Endometrial microvascular endothelial cells (primary cell): ENCODE results near the gene TYSND1. TPM values are rescaled to one million over a fixed set of nuclear protein-coding genes. Genes with fewer than 3 reads are reported as not detected.
"Not testable (repeated sequence)": the region's sequence is repeated elsewhere in the genome, so short reads cannot be mapped to it uniquely, and the experiment has no call there.

Source experiments
- in situ Hi-C: cut with HindIII; loops from 2 replicates; pipeline ENCODE4 v1.10.0; 2017; ENCODE audit warnings: low sequenced_read_pairs, low pct_unique_long_range_greater_than_20kb; ENCODE audit errors: inconsistent ontology term
- total RNA-seq: library from RNA; depleted of rRNA; stranded (reverse); fragments of >200 nt; gene quantifications from one replicate; pipeline ENCODE4 v1.2.3, GENCODE V29; 2015; ENCODE audit errors: inconsistent ontology term

The TYSND1 gene
- total RNA-seq, 1 donor from 2014 or later = 7.0 TPM

- in situ Hi-C loops = no loop called here
Measured at GRCh38 chr10:70169011-70169410, 22.5 kb upstream of the TYSND1 start.

GRCh38 chr10:70167246-70167645 is 20.7 kb upstream of the TYSND1 start:
- in situ Hi-C loops = no loop called here

GRCh38 chr10:70166394-70166793 is 19.9 kb upstream of the TYSND1 start:
- in situ Hi-C loops = no loop called here

GRCh38 chr10:70164163-70164562 is 17.7 kb upstream of the TYSND1 start:
- in situ Hi-C loops = no loop called here

- in situ Hi-C loops = no loop called here
Measured at GRCh38 chr10:70163448-70163847, 16.9 kb upstream of the TYSND1 start.

GRCh38 chr10:70162892-70163201 is 16.3 kb upstream of the TYSND1 start:
- in situ Hi-C loops = no loop called here

GRCh38 chr10:70162151-70162891 is 15.8 kb upstream of the TYSND1 start:
- in situ Hi-C loops = no loop called here

- in situ Hi-C loops = no loop called here
Measured at GRCh38 chr10:70160798-70161197, 14.3 kb upstream of the TYSND1 start.

- in situ Hi-C loops = not testable (repeated sequence)
Measured at GRCh38 chr10:70159366-70159765, 12.9 kb upstream of the TYSND1 start.

- in situ Hi-C loops = no loop called here
Measured at GRCh38 chr10:70158113-70158512, 11.6 kb upstream of the TYSND1 start.

GRCh38 chr10:70155255-70155838 is 8.8 kb upstream of the TYSND1 start:
- in situ Hi-C loops = no loop called here

- in situ Hi-C loops = no loop called here
Measured at GRCh38 chr10:70148516-70148915, 2.0 kb upstream of the TYSND1 start.

- in situ Hi-C loops = no loop called here
Measured at GRCh38 chr10:70147259-70147625, 742 bp upstream of the TYSND1 start.

GRCh38 chr10:70145666-70146488 is 623 bp downstream of the TYSND1 start:
- in situ Hi-C loops = no loop called here

- in situ Hi-C loops = no loop called here
Measured at GRCh38 chr10:70145166-70145665, 1.3 kb downstream of the TYSND1 start.

- in situ Hi-C loops = no loop called here
Measured at GRCh38 chr10:70144372-70145110, 2.0 kb downstream of the TYSND1 start.

- in situ Hi-C loops = no loop called here
Measured at GRCh38 chr10:70142555-70142954, 3.9 kb downstream of the TYSND1 start.

- in situ Hi-C loops = no loop called here
Measured at GRCh38 chr10:70140297-70140696, 6.2 kb downstream of the TYSND1 start.

- in situ Hi-C loops = no loop called here
Measured at GRCh38 chr10:70139997-70140250, 6.6 kb downstream of the TYSND1 start.
